Ascending aorta (tissue), 2 donors: ENCODE data around the gene RECQL5. TPM values are rescaled to one million over a fixed set of nuclear protein-coding genes. Genes with fewer than 3 reads are reported as not detected.

Source experiments
- DNase-seq, 2 donors: peaks; one replicate each; pipeline ENCODE4 v3.0.0-alpha.2; 2019; ENCODE audit warnings: low spot score in 2 of 2
- H3K27ac ChIP-seq, 2 donors: fragments of 200-600 bp; sonication (generic); one replicate each; pipeline ENCODE4 v1.5.1; 2016 to 2017; ENCODE audit warnings: mild to moderate bottlenecking in 1 of 2
- H3K27me3 ChIP-seq: fragments of 200-600 bp; sonication (generic); one replicate; pipeline ENCODE4 v1.5.1; 2017
- H3K36me3 ChIP-seq, 2 donors: fragments of 200-600 bp; sonication (generic); one replicate each; pipeline ENCODE4 v1.5.1; 2016
- H3K4me1 ChIP-seq, 2 donors: fragments of 200-600 bp; sonication (generic); one replicate each; pipeline ENCODE4 v1.5.1; 2016 to 2017; ENCODE audit warnings: mild to moderate bottlenecking in 1 of 2
- H3K4me3 ChIP-seq, 2 donors: fragments of 200-600 bp; sonication (generic); one replicate each; pipeline ENCODE4 v1.5.1; 2016 to 2017; ENCODE audit warnings: mild to moderate bottlenecking in 1 of 2
- H3K9me3 ChIP-seq, 2 donors: fragments of 200-600 bp; sonication (generic); one replicate each; pipeline ENCODE4 v1.5.1; 2016
- intact Hi-C: fragments of 100-400 bp; cut with DNase I; formaldehyde crosslinking; loops from one replicate; pipeline ENCODE4 v1.15.1; 2023
- total RNA-seq: library from RNA; depleted of rRNA; stranded (reverse); fragments of >200 nt; gene quantifications from one replicate; pipeline ENCODE4 v1.1.0, GENCODE V29; 2016
- TF ChIP-seq, protein P1 (sequence below), 3 experiments: fragments of 200-600 bp in 2 of 3; fragments of 450-650 bp in 1 of 3; sonication (generic) in 2 of 3; IDR thresholded peaks; one replicate each; pipeline ENCODE4 v1.5.1; 2016 to 2019; ENCODE audit warnings: antibody characterized with exemption in 3 of 3, mild to moderate bottlenecking in 1 of 3, moderate library complexity in 1 of 3

The RECQL5 gene
- total RNA-seq, 1 donor from 2014 or later, result 7.6 TPM

DNA sequence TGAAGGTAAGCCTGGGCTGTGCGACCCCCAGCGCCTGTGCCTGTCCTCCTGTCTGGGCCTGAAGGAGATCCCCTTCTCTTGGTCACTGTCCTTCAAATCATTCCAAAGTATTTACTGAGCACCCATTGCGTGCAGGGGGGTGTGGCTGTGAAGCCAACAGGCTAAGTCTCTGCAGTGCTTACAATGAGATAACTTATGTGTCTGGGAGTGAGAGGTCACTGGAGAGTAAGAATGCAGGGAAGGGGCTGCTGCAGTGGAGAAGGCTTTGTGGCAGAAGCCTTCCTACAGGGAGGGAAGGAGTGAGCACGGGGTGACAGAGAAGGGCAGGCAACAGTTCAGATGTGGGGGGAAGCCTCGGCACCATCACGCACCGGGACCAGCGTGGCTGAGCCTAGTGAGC is 44.9 kb downstream of the RECQL5 start:
- Histone ChIP-seq H3K27me3 (no peaks in the 10 kb centered on the region), H3K9me3 (no peaks in the 10 kb centered on the region), H3K36me3 (peaks cover 31 to 45% of the 10 kb centered on the region in 2 donors), H3K4me1 (no peaks in the 10 kb centered on the region), H3K4me3 (no peak overlapping the region), H3K27ac (no peak overlapping the region)
- intact Hi-C loops, result no loop called here
- no peak for DNase-seq
- TF ChIP-seq, protein P1, sequence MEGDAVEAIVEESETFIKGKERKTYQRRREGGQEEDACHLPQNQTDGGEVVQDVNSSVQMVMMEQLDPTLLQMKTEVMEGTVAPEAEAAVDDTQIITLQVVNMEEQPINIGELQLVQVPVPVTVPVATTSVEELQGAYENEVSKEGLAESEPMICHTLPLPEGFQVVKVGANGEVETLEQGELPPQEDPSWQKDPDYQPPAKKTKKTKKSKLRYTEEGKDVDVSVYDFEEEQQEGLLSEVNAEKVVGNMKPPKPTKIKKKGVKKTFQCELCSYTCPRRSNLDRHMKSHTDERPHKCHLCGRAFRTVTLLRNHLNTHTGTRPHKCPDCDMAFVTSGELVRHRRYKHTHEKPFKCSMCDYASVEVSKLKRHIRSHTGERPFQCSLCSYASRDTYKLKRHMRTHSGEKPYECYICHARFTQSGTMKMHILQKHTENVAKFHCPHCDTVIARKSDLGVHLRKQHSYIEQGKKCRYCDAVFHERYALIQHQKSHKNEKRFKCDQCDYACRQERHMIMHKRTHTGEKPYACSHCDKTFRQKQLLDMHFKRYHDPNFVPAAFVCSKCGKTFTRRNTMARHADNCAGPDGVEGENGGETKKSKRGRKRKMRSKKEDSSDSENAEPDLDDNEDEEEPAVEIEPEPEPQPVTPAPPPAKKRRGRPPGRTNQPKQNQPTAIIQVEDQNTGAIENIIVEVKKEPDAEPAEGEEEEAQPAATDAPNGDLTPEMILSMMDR (IDR thresholded peaks at IDR 0.05), result no peak

DNA sequence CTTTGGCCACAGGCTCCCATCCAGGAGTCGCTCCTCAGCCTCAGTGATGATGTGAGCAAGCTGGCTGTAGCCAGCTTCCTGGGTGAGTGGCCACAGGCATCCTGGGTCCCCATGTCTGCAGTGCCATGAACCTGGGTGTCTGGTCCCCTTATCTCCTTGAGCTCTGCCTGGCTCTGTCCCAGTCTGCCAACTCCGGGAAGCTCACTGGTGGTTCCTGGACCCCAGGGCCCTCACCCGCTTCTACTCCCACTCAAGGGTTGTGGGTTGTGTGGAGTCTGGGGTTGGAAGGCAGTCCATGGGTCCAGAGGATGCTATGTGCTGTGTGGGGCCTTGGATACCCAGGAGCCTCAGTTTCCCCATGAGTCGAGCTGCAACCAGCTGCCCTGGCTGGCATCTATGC is 45.5 kb downstream of the RECQL5 start:
- DNase-seq, result no peak
- no peak overlapping the region for H3K4me3 ChIP-seq
- TF ChIP-seq, protein P1 (IDR thresholded peaks at IDR 0.05), result no peak
- no peaks in the 10 kb centered on the region for H3K4me1 ChIP-seq
- H3K27ac ChIP-seq, result no peak overlapping the region
- H3K9me3 ChIP-seq, result no peaks in the 10 kb centered on the region
- no peaks in the 10 kb centered on the region for H3K27me3 ChIP-seq
- peaks cover 27 to 43% of the 10 kb centered on the region in 2 donors for H3K36me3 ChIP-seq
- intact Hi-C loops, result no loop called here

DNA sequence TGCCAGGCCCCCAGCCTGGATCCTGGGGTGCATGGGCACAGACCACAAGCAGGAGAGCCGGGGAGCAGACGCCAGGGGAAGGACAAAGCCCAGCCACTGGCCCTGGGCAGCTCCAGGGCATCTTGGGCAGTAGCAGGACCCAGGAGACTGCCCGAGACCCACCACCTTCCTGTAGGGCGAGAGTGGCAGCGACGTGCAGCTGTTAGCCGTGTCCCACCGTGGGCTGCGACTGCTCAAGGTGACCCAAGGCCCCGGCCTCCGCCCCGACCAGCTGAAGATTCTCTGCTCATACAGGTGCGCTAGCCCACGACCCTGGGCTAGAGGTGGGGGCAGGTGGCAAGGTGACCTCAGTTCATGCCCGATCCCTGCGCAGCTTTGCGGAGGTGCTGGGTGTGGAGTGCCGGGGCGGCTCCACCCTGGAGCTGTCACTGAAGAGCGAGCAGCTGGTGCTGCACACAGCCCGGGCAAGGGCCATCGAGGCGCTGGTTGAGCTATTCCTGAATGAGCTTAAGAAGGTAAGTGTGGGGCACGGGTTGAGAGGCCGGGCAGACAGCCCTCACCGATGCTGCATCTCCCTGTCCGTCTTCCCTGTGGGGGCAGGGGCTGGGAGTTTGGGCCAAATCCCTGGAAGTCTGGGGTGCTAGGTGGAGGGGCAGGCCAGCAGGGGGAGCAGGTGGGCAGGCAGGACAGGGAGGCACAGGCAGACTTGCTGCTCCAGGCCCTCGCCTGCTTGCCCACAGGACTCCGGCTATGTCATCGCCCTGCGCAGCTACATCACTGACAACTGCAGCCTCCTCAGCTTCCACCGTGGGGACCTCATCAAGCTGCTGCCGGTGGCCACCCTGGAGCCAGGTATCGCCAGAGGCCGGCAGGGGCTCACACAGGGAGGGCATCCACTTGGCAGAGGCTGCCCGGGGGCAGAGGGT is 47.2 kb downstream of the RECQL5 start:
- peaks cover 21 to 42% of the 10 kb centered on the region in 2 donors for H3K36me3 ChIP-seq
- intact Hi-C loops, result no loop called here
- no peak overlapping the region for H3K27ac ChIP-seq
- H3K9me3 ChIP-seq, result no peaks in the 10 kb centered on the region
- no peak overlapping the region for H3K4me3 ChIP-seq
- H3K4me1 ChIP-seq, result no peaks in the 10 kb centered on the region
- no peak for DNase-seq
- H3K27me3 ChIP-seq, result no peaks in the 10 kb centered on the region
- TF ChIP-seq, protein P1 (IDR thresholded peaks at IDR 0.05), result no peak

DNA sequence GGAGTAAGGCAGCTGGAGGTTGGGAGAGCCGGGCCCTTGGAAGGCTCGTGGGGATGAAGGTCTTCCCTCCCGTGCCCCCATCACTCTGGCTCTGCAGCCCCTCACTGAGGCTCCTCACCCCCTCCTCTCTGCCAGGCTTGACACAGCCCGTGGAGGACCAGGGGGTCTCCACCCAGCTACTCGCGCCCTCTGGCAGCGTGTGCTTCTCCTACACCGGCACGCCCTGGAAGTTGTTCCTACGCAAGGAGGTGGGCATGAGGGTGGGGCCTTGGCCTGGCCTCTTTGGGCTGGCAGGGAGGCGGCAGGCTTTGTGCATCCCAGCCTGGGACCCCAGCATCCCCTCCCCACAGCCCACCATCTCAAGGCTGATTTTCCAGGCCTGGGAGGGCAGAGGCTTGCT is 49.3 kb downstream of the RECQL5 start:
- no peak for DNase-seq
- Histone ChIP-seq H3K4me3 (no peak overlapping the region), H3K27me3 (no peaks in the 10 kb centered on the region), H3K9me3 (no peaks in the 10 kb centered on the region), H3K27ac (no peak overlapping the region), H3K4me1 (no peaks in the 10 kb centered on the region), H3K36me3 (peaks cover 22 to 40% of the 10 kb centered on the region in 2 donors)
- TF ChIP-seq, protein P1 (IDR thresholded peaks at IDR 0.05), result no peak
- intact Hi-C loops, result no loop called here

DNA sequence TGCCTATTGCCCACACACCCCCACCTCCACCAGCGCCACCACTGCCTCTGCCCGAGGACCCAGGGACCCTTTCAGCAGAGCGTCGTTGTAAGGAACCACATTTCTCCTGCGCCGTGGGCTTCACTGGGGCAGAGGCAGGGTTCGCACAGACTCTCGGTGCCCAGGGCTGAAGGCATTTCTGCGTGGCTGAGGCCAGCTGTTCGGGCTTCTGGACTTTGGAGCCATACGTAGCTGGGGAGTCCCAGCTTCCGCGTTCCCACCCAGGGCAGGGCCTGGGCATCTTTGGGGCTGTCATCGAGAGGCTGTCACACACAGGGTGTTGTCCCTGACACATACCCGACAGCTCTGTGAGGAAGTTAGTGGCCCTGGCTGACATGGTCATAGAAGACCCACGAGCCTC is 49.7 kb downstream of the RECQL5 start:
- TF ChIP-seq, protein P1 (IDR thresholded peaks at IDR 0.05), result no peak
- H3K27me3 ChIP-seq, result no peaks in the 10 kb centered on the region
- no peak overlapping the region for H3K4me3 ChIP-seq
- no peaks in the 10 kb centered on the region for H3K9me3 ChIP-seq
- peaks cover 22 to 40% of the 10 kb centered on the region in 2 donors for H3K36me3 ChIP-seq
- intact Hi-C loops, result no loop called here
- H3K27ac ChIP-seq, result no peak overlapping the region
- H3K4me1 ChIP-seq, result no peaks in the 10 kb centered on the region
- no peak for DNase-seq
